ENCODE results near the gene CHEK2.
"Not testable (repeated sequence)": the region's sequence is repeated elsewhere in the genome, so short reads cannot be mapped to it uniquely, and the experiment has no call there.

CHEK2 gene

DNA sequence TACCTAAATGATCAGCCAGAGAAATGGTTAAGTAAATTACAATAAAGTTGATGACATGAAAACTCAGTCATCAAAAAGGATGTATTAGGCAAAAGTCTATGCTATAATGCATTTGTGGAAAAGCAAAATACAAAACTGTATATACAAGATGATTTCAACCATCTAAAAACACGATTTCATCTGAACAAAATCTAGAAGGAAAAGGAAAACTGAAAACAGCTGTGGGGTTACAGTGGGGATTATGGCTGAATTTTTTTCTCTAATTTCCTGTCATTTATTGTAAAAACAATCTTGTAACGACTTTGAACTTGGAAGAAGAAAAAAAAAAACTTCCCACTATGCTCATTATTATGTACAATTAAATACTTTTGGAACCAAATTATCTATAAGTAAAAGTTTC is 30.3 kb downstream of the CHEK2 start:
- no peak for DNase-seq (ENCODE audit: low read depth)
- no peak overlapping the region for H3K4me3 ChIP-seq (ENCODE audit: low read depth, low read length)
- TF ChIP-seq, protein P1, sequence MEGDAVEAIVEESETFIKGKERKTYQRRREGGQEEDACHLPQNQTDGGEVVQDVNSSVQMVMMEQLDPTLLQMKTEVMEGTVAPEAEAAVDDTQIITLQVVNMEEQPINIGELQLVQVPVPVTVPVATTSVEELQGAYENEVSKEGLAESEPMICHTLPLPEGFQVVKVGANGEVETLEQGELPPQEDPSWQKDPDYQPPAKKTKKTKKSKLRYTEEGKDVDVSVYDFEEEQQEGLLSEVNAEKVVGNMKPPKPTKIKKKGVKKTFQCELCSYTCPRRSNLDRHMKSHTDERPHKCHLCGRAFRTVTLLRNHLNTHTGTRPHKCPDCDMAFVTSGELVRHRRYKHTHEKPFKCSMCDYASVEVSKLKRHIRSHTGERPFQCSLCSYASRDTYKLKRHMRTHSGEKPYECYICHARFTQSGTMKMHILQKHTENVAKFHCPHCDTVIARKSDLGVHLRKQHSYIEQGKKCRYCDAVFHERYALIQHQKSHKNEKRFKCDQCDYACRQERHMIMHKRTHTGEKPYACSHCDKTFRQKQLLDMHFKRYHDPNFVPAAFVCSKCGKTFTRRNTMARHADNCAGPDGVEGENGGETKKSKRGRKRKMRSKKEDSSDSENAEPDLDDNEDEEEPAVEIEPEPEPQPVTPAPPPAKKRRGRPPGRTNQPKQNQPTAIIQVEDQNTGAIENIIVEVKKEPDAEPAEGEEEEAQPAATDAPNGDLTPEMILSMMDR (IDR thresholded peaks at IDR 0.05; ENCODE audit: insufficient read depth, low read depth, low read length, missing control alignments) = no peak

DNA sequence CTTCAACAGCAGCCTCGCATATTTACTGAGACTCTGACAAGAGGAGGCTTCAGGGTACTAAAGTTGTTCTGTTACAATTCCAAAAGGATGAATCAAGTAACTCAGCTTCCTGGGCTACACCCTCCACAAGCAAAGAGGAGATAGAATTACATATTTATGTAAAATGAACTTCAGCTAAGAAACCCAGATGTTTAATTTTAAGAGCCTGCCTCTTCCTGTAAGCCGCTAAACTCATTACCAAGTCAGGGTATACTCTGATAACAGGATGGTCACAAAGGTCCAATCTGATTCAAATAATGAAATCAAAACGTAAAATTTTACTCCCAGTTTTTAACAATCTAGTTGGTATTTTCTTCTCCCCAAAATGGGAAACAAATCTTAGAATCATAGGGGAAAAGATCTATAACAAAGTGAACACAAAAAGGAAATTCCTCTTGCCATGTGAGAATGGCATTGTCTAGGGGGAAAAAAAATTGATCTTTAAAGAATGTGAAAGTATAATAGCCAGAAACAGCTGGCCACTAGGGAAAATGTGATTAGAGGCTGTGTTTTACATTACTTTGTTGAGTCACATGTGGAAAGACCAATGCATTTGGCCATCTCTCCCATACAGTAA is 30.9 kb downstream of the CHEK2 start:
- TF ChIP-seq, protein P1 (IDR thresholded peaks at IDR 0.05; ENCODE audit: insufficient read depth, low read depth, low read length, missing control alignments) = no peak
- no peak overlapping the region for H3K4me3 ChIP-seq (ENCODE audit: low read depth, low read length)
- no peak for DNase-seq (ENCODE audit: low read depth)

- no peak overlapping the region for H3K4me3 ChIP-seq (ENCODE audit: low read depth, low read length)
- TF ChIP-seq, protein P1 (IDR thresholded peaks at IDR 0.05; ENCODE audit: insufficient read depth, low read depth, low read length, missing control alignments) = no peak
- DNase-seq (ENCODE audit: low read depth) = no peak
Observed at GRCh38 chr22:28710107-28710506, 31.5 kb downstream of the CHEK2 start.

GRCh38 chr22:28706845-28707244 is 34.8 kb downstream of the CHEK2 start:
- peak; percentile 33 for DNase-seq (ENCODE audit: low read depth)
- TF ChIP-seq, protein P1 (IDR thresholded peaks at IDR 0.05; ENCODE audit: insufficient read depth, low read depth, low read length, missing control alignments) = no peak
- no peak overlapping the region for H3K4me3 ChIP-seq (ENCODE audit: low read depth, low read length)

DNA sequence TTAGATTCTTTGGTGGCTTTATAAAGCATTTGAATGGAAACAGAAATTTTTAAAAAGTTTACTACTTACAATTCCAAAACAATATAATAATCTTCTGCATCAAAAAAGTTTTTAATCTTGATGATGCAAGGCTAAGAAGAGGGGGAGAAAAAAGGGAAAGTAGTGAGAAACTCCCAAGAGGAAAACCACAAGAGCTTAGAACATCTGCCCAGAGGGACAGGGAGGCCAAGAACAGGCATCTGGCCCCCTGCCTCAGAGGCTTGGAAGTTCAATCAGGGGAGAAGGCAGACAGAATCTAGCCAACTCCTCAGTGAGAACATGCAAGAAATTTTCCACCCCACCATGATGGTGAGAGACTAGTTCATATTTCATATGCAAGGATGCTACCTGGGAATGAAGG is 38.2 kb downstream of the CHEK2 start:
- H3K4me3 ChIP-seq (ENCODE audit: low read depth, low read length) = no peak overlapping the region
- TF ChIP-seq, protein P1 (IDR thresholded peaks at IDR 0.05; ENCODE audit: insufficient read depth, low read depth, low read length, missing control alignments) = no peak
- no peak for DNase-seq (ENCODE audit: low read depth)

DNA sequence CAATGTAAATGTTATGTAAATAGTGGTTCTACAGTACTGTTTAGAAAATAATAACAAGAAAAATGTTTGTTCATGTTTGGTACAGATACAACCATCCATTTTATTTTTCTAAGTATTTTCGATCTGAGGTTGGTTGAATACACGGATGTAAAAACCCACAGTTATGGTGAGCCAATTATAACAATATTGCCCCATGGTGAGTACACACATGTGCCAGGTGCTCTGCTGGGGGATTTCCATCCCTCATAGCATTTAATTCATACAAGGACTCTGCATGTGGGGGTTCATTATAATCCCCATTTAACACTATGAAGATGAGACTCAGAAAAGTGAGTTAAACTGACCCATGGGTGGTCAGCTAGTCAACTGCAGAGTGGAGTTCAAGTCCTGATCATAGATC is 38.7 kb downstream of the CHEK2 start:
- DNase-seq (ENCODE audit: low read depth) = no peak
- H3K4me3 ChIP-seq (ENCODE audit: low read depth, low read length) = no peak overlapping the region
- TF ChIP-seq, protein P1 (IDR thresholded peaks at IDR 0.05; ENCODE audit: insufficient read depth, low read depth, low read length, missing control alignments) = no peak

- H3K4me3 ChIP-seq (ENCODE audit: low read depth, low read length) = not testable (repeated sequence)
Observed at GRCh38 chr22:28693041-28693760, 48.4 kb downstream of the CHEK2 start.

DNA sequence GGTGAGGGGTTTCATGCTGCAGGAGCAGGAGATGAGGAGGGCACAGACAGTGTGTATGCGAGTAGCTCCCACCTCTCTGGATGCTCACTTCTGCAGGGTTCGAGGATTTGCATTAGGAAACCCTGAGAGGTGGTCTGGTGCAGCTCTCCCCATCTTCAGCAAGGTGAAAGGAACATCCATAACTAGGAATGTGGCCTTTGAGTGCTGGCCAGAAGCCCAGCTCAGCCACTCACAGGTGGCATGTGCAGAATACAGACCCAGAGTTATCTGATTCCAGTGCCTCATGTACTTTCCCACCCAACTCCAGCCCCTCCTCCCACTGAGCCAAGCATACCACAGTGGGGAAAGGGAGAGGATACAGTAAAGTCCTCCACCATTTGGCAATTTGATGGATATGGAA is 51.8 kb downstream of the CHEK2 start:
- not testable (repeated sequence) for DNase-seq (ENCODE audit: low read depth); H3K4me3 ChIP-seq (ENCODE audit: low read depth, low read length)

More at GRCh38 chr22:28693041-28693760, 48.4 kb downstream of the CHEK2 start:
- not testable (repeated sequence) for DNase-seq (ENCODE audit: low read depth)

DNA sequence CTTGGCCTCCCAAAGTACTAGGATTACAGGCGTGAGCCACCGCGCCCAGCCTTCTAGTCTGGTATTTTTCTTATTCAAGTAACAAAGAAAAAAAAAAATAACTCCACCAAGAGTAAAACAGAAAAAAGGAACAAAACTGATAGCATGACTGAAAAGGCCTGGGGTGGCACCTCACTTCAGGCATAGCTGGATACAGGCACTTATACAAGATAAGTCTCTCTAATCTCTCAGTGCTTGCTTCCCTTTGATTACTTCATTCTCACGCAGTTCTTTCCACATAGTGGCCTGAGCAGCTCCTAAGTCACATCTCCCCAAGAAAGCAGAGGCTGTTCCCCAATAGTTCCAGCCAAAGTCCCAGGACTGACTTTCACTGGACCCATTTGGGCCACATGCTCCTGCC is 58.7 kb downstream of the CHEK2 start:
- not testable (repeated sequence) for DNase-seq (ENCODE audit: low read depth); H3K4me3 ChIP-seq (ENCODE audit: low read depth, low read length)

GRCh38 chr22:28680813-28681490 is 60.7 kb downstream of the CHEK2 start:
- H3K4me3 ChIP-seq (ENCODE audit: low read depth, low read length); DNase-seq (ENCODE audit: low read depth): not testable (repeated sequence)

All from GM12865 (cell line).